GM23338 (cell line): Measurements from ENCODE around the gene TRNP1.

Experiments
- EZH2 ChIP-seq: fragments of 200-600 bp; sonication (generic); IDR thresholded peaks from one replicate; pipeline ENCODE4 v1.8.0; 2017; ENCODE audit warnings: antibody characterized with exemption, mild to moderate bottlenecking, low read depth; ENCODE audit not compliant: unreplicated experiment
- POLR2AphosphoS5 ChIP-seq: IDR thresholded peaks from 2 replicates; pipeline ENCODE4 v1.6.1; 2016; ENCODE audit warnings: antibody characterized with exemption, low read depth
- TF ChIP-seq, protein P1 (sequence below), 2 experiments: fragments of 200-600 bp in 1 of 2; sonication (generic) in 1 of 2; conservative IDR thresholded peaks; 2 replicates each; pipeline versions ENCODE4 v1.5.1 to v1.6.1; 2016 to 2017; ENCODE audit warnings: antibody characterized with exemption in 2 of 2, low read depth in 2 of 2, mild to moderate bottlenecking in 2 of 2, moderate library complexity in 1 of 2

- TF ChIP-seq, protein P1, sequence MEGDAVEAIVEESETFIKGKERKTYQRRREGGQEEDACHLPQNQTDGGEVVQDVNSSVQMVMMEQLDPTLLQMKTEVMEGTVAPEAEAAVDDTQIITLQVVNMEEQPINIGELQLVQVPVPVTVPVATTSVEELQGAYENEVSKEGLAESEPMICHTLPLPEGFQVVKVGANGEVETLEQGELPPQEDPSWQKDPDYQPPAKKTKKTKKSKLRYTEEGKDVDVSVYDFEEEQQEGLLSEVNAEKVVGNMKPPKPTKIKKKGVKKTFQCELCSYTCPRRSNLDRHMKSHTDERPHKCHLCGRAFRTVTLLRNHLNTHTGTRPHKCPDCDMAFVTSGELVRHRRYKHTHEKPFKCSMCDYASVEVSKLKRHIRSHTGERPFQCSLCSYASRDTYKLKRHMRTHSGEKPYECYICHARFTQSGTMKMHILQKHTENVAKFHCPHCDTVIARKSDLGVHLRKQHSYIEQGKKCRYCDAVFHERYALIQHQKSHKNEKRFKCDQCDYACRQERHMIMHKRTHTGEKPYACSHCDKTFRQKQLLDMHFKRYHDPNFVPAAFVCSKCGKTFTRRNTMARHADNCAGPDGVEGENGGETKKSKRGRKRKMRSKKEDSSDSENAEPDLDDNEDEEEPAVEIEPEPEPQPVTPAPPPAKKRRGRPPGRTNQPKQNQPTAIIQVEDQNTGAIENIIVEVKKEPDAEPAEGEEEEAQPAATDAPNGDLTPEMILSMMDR (conservative IDR thresholded peaks at IDR 0.05; ENCODE audit: low read depth in 2 of 2): no peak
- TF ChIP-seq EZH2: no peak
- TF ChIP-seq POLR2AphosphoS5: no peak
These were observed 28.0 kb downstream of the TRNP1 start for GRCh38 chr1:27021354-27022031.
